A549 (cell line): ENCODE data around the gene GPLD1. TPM values are rescaled to one million over a fixed set of nuclear protein-coding genes. Genes with fewer than 3 reads are reported as not detected.

ENCODE experiments used
- ATAC-seq, 2 experiments: fragments of 200-7000 bp in 1 of 2; fragments of >200 bp in 1 of 2; cut with Nextera tagmentation in 1 of 2; cut with Tn5 transposase in 1 of 2; 3 replicates each; pipeline versions ENCODE4 v1.8.0 to v1.9.1; 2018 to 2020; ENCODE audit warnings: mild to moderate bottlenecking in 1 of 2, moderate library complexity in 1 of 2
- CTCF ChIA-PET: fragments of 300-600 bp; sonication (Branson Sonifier 250); formaldehyde crosslinking; extraction: SDS; loops from one replicate; lab custom pipeline; 2021; ENCODE audit warnings: antibody characterized with exemption, inconsistent platforms; lab: Yijun Ruan, JAX
- POLR2A ChIA-PET: fragments of 350-600 bp; formaldehyde crosslinking; extraction: SDS; loops from one replicate; lab custom pipeline; 2021; ENCODE audit warnings: antibody characterized with exemption, inconsistent platforms; lab: Yijun Ruan, JAX
- DNase-seq, 2 experiments: peaks; one replicate each; pipeline versions ENCODE4 v3.0.0 to v3.0.0-alpha.2; 2011 to 2016; ENCODE audit warnings: low read depth in 1 of 2, low spot score in 1 of 2
- FAIRE-seq: peaks from 2 replicates; lab custom pipeline; 2011; peaks lifted over from hg19 to GRCh38; lab: Jason Lieb, UNC
- H3K27ac ChIP-seq, 2 experiments: fragments of >200 bp; sonication (Bioruptor Twin); formaldehyde crosslinking; 3 replicates each; pipeline ENCODE4 v1.5.1; 2016 to 2017
- H3K4me1 ChIP-seq: fragments of >200 bp; sonication (Bioruptor Twin); formaldehyde crosslinking; 3 replicates; pipeline ENCODE4 v1.6.1; 2016
- H3K4me2 ChIP-seq: fragments of >200 bp; sonication (Bioruptor Twin); formaldehyde crosslinking; 3 replicates; pipeline ENCODE4 v1.6.1; 2016
- H3K4me3 ChIP-seq: fragments of >200 bp; sonication (Bioruptor Twin); formaldehyde crosslinking; 3 replicates; pipeline ENCODE4 v1.5.1; 2016
- H3K9me3 ChIP-seq: fragments of >200 bp; sonication (Bioruptor Twin); formaldehyde crosslinking; 3 replicates; pipeline ENCODE4 v1.6.1; 2016
- ATOH8 ChIP-seq: fragments of 250-450 bp; sonication (Bioruptor Pico); IDR thresholded peaks from 2 replicates; pipeline ENCODE4 v1.5.0; 2020; ENCODE audit warnings: low read depth, mild to moderate bottlenecking, moderate library complexity
- CBX2 ChIP-seq: fragments of 200-600 bp; sonication (generic); IDR thresholded peaks from 2 replicates; pipeline ENCODE4 v1.6.1; 2016; ENCODE audit warnings: low read depth, mild to moderate bottlenecking, borderline replicate concordance
- CBX8 ChIP-seq: fragments of 200-600 bp; sonication (generic); IDR thresholded peaks from 2 replicates; pipeline ENCODE4 v1.6.1; 2016
- CTCF ChIP-seq: fragments of >200 bp; sonication (Bioruptor Twin); formaldehyde crosslinking; IDR thresholded peaks from 3 replicates; pipeline ENCODE4 v1.5.1; 2016
- ESRRA ChIP-seq: fragments of 150-350 bp; IDR thresholded peaks from 2 replicates; pipeline ENCODE4 v1.6.1; 2014; ENCODE audit warnings: mild to moderate bottlenecking, low read length, borderline replicate concordance
- FOSB ChIP-seq: fragments of 250-450 bp; sonication (Bioruptor Pico); IDR thresholded peaks from 2 replicates; pipeline ENCODE4 v1.5.0; 2020; ENCODE audit warnings: mild to moderate bottlenecking, moderate library complexity
- FOSL2 ChIP-seq, 2 experiments: fragments of 450-650 bp in 1 of 2; fragments of >200 bp in 1 of 2; sonication (Bioruptor Twin) in 1 of 2; formaldehyde crosslinking; IDR thresholded peaks; 2 replicates each; pipeline versions ENCODE4 v1.5.0 to v1.6.1; 2016 to 2020; ENCODE audit warnings: mild to moderate bottlenecking in 1 of 2, moderate library complexity in 1 of 2
- FOXS1 ChIP-seq: fragments of 250-450 bp; sonication (Bioruptor Pico); IDR thresholded peaks from 2 replicates; pipeline ENCODE4 v1.5.0; 2020; ENCODE audit warnings: mild to moderate bottlenecking, moderate library complexity
- HES2 ChIP-seq: fragments of >200 bp; sonication (Bioruptor Twin); formaldehyde crosslinking; IDR thresholded peaks from 2 replicates; pipeline ENCODE4 v1.6.1; 2016
- HEYL ChIP-seq: fragments of 250-450 bp; sonication (Bioruptor Pico); IDR thresholded peaks from 2 replicates; pipeline ENCODE4 v1.8.0; 2021; ENCODE audit warnings: mild to moderate bottlenecking, moderate library complexity
- HOXA7 ChIP-seq: fragments of 250-450 bp; sonication (Bioruptor Pico); IDR thresholded peaks from 2 replicates; pipeline ENCODE4 v1.5.0; 2020; ENCODE audit warnings: mild to moderate bottlenecking, moderate library complexity
- HOXB13 ChIP-seq: fragments of 250-450 bp; sonication (Bioruptor Pico); IDR thresholded peaks from 2 replicates; pipeline ENCODE4 v1.5.0; 2020; ENCODE audit warnings: low read depth, mild to moderate bottlenecking, moderate library complexity
- JUN ChIP-seq, 2 experiments: fragments of >200 bp; sonication (Bioruptor Twin); formaldehyde crosslinking; IDR thresholded peaks; 2 replicates in 1 of 2; 3 replicates in 1 of 2; pipeline ENCODE4 v1.6.1; 2016 to 2017
- JUNB ChIP-seq: fragments of >200 bp; sonication (Bioruptor Twin); formaldehyde crosslinking; IDR thresholded peaks from 2 replicates; pipeline ENCODE4 v1.6.1; 2016
- KDM1A ChIP-seq: fragments of 200-600 bp; sonication (generic); IDR thresholded peaks from 2 replicates; pipeline ENCODE4 v1.6.1; 2016; ENCODE audit warnings: low read depth, mild to moderate bottlenecking
- MAFK ChIP-seq: fragments of 450-650 bp; IDR thresholded peaks from 2 replicates; pipeline ENCODE4 v1.6.1; 2014; ENCODE audit not compliant: partially characterized antibody
- NR3C1 ChIP-seq: fragments of >200 bp; sonication (Bioruptor Twin); formaldehyde crosslinking; IDR thresholded peaks from 3 replicates; pipeline ENCODE4 v1.6.1; 2017
- PBX3 ChIP-seq: IDR thresholded peaks from 2 replicates; pipeline ENCODE4 v1.6.1; 2012
- POLR2A ChIP-seq: IDR thresholded peaks from 2 replicates; pipeline ENCODE4 v1.6.1; 2012; ENCODE audit warnings: mild to moderate bottlenecking, low read length
- RARB ChIP-seq: fragments of 250-450 bp; sonication (Bioruptor Pico); IDR thresholded peaks from 2 replicates; pipeline ENCODE4 v1.8.0; 2021; ENCODE audit warnings: mild to moderate bottlenecking, moderate library complexity
- RCOR1 ChIP-seq: fragments of 150-350 bp; IDR thresholded peaks from 2 replicates; pipeline ENCODE4 v1.6.1; 2014; ENCODE audit warnings: antibody characterized with exemption, low read length, low read depth
- RFX5 ChIP-seq: fragments of 450-650 bp; IDR thresholded peaks from 2 replicates; pipeline ENCODE4 v1.7.1; 2014; ENCODE audit warnings: antibody characterized with exemption, mild to moderate bottlenecking, moderate library complexity
- RNF2 ChIP-seq: fragments of 200-600 bp; sonication (generic); IDR thresholded peaks from 2 replicates; pipeline ENCODE4 v1.6.1; 2016; ENCODE audit warnings: low read depth, mild to moderate bottlenecking, antibody characterized with exemption, moderate library complexity, borderline replicate concordance
- SMC3 ChIP-seq: fragments of >200 bp; sonication (Bioruptor Twin); formaldehyde crosslinking; IDR thresholded peaks from 3 replicates; pipeline ENCODE4 v1.6.1; 2018; ENCODE audit warnings: inconsistent platforms
- TFCP2L1 ChIP-seq: fragments of 250-450 bp; sonication (Bioruptor Pico); IDR thresholded peaks from 2 replicates; pipeline ENCODE4 v1.5.0; 2021; ENCODE audit warnings: mild to moderate bottlenecking
- ZSCAN20 ChIP-seq: fragments of 250-450 bp; sonication (Bioruptor Pico); IDR thresholded peaks from 2 replicates; pipeline ENCODE4 v1.8.0; 2022; ENCODE audit warnings: mild to moderate bottlenecking, moderate library complexity
- WGBS: methylation state at CpG from one replicate; pipeline ENCODE4 v1.1.6; 2017; ENCODE audit errors: missing lambda C conversion rate; 5-methylcytosine and 5-hydroxymethylcytosine counted together
- polyA plus RNA-seq, 4 experiments: library from polyadenylated mRNA; depleted of rRNA in 3 of 4; stranded (reverse); fragments of >200 nt; fragmentation: RNase III in 1 of 4; extraction: RNeasy Plus Mini Kit Qiagen cat#74134 plus additional on column Dnase treatment in 1 of 4; gene quantifications; 2 replicates in 3 of 4; 3 replicates in 1 of 4; pipeline ENCODE4 v1.2.3, GENCODE V29; 2011 to 2017

The GPLD1 gene
- polyA plus RNA-seq, 2 of the 4 experiments (the other 2 are of a cell fraction) = 1.3 to 2.6 TPM

- no peak for TF ChIP-seq JUNB
- TF ChIP-seq HES2 = no peak
Observed at GRCh38 chr6:24469811-24470210, 19.6 kb downstream of the GPLD1 start (continued).

- ChIA-PET POLR2A (no interaction called here), CTCF (interaction anchor here (1.4 kb wide), 1 partner anchor 17 kb away, joined by 3 read pairs; no protein-coding TSS in a partner anchor)
- Histone ChIP-seq H3K4me3 (no peak overlapping the region), H3K4me1 (no peaks in the 10 kb centered on the region), H3K27ac (no peak overlapping the region), H3K9me3 (no peaks in the 10 kb centered on the region), H3K4me2 (no peak overlapping the region)
- 74% methylated on average over 11 of the region's 11 CpGs for whole genome bisulfite sequencing
- no peak for DNase-seq
- no peak for FAIRE-seq
- no peak for TF ChIP-seq RARB (CRISPR knock-in tag)
- TF ChIP-seq CBX8 = no peak
- TF ChIP-seq NR3C1 = no peak
- TF ChIP-seq KDM1A = no peak
- no peak for TF ChIP-seq PBX3
- no peak for TF ChIP-seq FOSL2 (IDR thresholded peaks at IDR 0.05)
- TF ChIP-seq FOSL2 (CRISPR knock-in tag; IDR thresholded peaks at IDR 0.05) = no peak
- TF ChIP-seq TFCP2L1 (CRISPR knock-in tag) = no peak
- TF ChIP-seq FOXS1 (CRISPR knock-in tag) = no peak
- TF ChIP-seq RCOR1 = no peak
- no peak for TF ChIP-seq JUN (IDR thresholded peaks at IDR 0.05)
- TF ChIP-seq POLR2A = no peak
- no peak for TF ChIP-seq CBX2
- no peak for TF ChIP-seq MAFK
- no peak for TF ChIP-seq SMC3
- no peak for ATAC-seq
Observed at GRCh38 chr6:24464253-24465038, 24.9 kb downstream of the GPLD1 start.

- H3K4me1 ChIP-seq = no peaks in the 10 kb centered on the region
- TF ChIP-seq CBX8 = no peak
- no peak for TF ChIP-seq PBX3
- TF ChIP-seq RNF2 = no peak
- TF ChIP-seq RFX5 = no peak
- WGBS = 75% methylated on average over 4 of the region's 4 CpGs
- FAIRE-seq = no peak
- no peak overlapping the region for H3K4me3 ChIP-seq
- CTCF ChIA-PET = no interaction called here
- no peak for DNase-seq
- POLR2A ChIA-PET = no interaction called here
- H3K4me2 ChIP-seq = no peak overlapping the region
- no peak for ATAC-seq
- no peak overlapping the region for H3K27ac ChIP-seq
- no peaks in the 10 kb centered on the region for H3K9me3 ChIP-seq
Observed at GRCh38 chr6:24460966-24461365, 28.4 kb downstream of the GPLD1 start.

- FAIRE-seq (no peak), ATAC-seq (no peak)
- CTCF ChIA-PET = interaction anchor here (0.9 to 1.2 kb wide), 2 partner anchors 35 to 122 kb away, joined by 3 read pairs; partner anchors contain the start of gene ALDH5A1
Observed at GRCh38 chr6:24458941-24459340, 30.4 kb downstream of the GPLD1 start.

More at GRCh38 chr6:24458941-24459340, 30.4 kb downstream of the GPLD1 start:
- POLR2A ChIA-PET = no interaction called here
- Histone ChIP-seq H3K27ac (no peak overlapping the region), H3K4me3 (no peak overlapping the region), H3K4me2 (no peak overlapping the region), H3K4me1 (no peaks in the 10 kb centered on the region), H3K9me3 (no peaks in the 10 kb centered on the region)
- DNase-seq = no peak
- WGBS = 94% methylated on average over 2 of the region's 2 CpGs
- TF ChIP-seq FOSL2 (IDR thresholded peaks at IDR 0.05) (no peak), FOSL2 (CRISPR knock-in tag; IDR thresholded peaks at IDR 0.05) (no peak), ZSCAN20 (CRISPR knock-in tag) (no peak), CTCF (no peak), CBX2 (no peak), SMC3 (no peak), ATOH8 (CRISPR knock-in tag) (no peak), JUN (IDR thresholded peaks at IDR 0.05) (no peak), HEYL (CRISPR knock-in tag) (no peak), ESRRA (no peak), NR3C1 (no peak), FOSB (CRISPR knock-in tag) (no peak), JUNB (no peak), HOXB13 (no peak), HES2 (no peak), HOXA7 (no peak)
